Measurements from ENCODE around the gene DBF4B.

DBF4B gene

DNA sequence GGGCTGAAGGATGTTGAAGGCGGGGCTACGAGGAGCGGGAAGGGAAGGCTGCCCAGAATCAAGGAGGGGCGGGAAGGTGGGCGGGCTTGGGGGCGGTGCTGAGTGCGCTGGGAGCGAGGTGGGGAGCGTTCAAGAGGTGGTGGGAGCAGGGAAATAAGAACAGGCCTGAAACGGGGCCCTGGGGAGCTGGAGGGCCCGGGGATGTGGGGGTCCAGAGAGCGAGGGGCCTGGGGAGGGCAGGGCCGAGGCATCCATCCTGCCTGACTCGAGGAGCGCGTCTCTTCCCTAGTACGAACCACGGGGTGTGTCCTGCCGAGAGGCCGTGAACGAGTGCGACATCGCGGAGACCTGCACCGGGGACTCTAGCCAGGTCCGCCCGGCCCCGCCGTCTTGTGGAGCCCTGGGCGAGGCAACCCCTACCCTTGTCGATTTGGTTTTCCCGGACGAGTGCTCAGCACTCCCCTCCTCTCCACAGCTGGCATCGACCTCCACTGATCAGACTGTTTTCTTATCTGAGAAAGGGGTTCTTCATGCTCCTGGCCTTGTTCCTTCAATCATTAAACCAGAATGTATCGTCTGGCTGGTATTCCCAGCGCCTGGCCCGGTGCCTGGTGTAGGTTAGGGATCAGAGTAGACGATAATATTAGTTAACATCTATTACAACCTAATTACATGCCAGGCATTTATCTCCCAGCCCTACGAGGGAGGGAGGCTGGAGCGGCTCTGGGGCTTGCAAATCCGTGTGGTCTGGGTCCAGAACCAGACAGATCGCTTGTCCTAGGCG lies 67.6 kb downstream of the DBF4B start:
- peak in 4 of 56 donors; percentile 54 to 77 (median 70) for DNase-seq

DNA sequence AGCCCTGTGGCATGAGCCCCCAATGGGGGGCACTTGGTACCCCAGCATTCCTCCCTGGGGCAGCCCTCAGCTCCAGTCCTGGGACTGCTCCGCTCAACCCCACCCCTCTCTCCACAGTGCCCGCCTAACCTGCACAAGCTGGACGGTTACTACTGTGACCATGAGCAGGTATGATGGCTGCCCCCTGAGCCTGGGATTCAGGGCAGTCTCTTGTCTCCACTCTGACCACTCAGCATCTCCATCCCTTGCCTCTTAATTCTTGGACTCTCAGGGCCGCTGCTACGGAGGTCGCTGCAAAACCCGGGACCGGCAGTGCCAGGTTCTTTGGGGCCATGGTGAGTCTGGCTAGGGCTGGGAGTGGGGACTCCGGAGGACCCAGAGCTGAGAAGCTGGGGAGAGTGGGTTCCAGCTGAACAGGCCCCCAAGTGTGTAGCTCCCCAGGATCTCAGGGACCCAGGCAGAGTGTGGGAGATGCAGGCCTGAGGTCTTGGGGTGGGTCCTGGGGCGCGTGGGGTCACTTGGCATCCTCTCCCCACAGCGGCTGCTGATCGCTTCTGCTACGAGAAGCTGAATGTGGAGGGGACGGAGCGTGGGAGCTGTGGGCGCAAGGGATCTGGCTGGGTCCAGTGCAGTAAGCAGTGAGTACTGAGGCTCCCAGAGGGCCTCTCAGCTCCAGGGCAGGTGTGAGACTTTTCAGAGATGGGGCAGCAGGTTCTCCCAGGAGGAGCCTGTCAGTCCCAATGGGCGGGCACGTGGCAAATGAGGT lies 68.3 kb downstream of the DBF4B start:
- DNase-seq, result no peak

DNA sequence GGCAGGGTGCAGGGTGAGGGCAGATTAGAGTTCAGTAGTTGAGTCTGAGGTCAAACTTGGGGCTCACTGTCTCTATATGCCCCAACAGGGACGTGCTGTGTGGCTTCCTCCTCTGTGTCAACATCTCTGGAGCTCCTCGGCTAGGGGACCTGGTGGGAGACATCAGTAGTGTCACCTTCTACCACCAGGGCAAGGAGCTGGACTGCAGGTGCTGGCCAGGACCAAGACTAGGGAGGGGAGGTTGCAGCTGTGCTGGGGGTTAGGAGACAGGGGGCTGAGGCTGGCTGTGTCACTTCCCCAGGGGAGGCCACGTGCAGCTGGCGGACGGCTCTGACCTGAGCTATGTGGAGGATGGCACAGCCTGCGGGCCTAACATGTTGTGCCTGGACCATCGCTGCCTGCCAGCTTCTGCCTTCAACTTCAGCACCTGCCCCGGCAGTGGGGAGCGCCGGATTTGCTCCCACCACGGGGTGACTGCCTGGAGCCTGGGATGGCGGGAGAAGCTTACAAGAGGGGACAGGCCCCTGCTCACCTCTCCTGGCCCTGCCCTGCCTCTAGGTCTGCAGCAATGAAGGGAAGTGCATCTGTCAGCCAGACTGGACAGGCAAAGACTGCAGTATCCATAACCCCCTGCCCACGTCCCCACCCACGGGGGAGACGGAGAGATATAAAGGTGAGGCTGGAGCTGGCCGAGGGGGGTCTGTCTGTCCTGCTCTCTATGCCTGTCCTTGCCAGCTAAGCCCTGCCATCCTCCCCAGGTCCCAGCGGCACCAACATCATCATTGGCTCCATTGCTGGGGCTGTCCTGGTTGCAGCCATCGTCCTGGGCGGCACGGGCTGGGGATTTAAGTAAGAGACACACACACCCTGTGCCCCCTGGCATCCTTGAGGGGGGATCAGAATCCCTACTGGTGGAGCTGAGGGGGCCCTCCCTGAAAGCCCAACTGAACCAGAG lies 69.2 kb downstream of the DBF4B start:
- no peak for DNase-seq

DNA sequence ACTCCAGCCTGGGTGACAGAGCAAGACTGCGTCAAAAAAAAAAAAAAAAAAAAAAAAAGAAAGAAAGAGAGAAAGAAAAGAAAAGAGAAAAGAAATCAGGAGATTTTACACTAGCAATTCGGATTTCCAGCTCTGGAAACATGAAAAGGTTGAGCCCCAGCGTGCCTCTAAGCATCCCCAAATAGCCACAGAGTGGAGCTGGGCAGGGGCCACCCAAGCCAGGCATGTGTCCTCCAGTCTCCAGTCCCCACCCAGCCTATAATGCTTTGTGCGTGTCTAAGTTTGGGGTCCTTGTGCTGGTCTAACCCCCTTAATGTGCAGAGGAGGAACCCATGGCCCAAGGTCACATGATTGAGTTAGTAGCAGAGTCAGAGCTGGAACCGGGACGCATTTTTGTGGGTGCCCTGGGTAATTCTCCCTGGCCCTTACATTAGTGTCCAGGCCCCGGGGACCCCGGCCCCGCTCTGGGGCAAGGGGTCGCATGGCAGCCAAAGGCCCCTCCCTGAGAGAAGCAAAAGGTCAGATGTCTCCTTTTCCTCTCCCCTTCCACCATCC lies 70.3 kb downstream of the DBF4B start:
- no peak for DNase-seq

DNA sequence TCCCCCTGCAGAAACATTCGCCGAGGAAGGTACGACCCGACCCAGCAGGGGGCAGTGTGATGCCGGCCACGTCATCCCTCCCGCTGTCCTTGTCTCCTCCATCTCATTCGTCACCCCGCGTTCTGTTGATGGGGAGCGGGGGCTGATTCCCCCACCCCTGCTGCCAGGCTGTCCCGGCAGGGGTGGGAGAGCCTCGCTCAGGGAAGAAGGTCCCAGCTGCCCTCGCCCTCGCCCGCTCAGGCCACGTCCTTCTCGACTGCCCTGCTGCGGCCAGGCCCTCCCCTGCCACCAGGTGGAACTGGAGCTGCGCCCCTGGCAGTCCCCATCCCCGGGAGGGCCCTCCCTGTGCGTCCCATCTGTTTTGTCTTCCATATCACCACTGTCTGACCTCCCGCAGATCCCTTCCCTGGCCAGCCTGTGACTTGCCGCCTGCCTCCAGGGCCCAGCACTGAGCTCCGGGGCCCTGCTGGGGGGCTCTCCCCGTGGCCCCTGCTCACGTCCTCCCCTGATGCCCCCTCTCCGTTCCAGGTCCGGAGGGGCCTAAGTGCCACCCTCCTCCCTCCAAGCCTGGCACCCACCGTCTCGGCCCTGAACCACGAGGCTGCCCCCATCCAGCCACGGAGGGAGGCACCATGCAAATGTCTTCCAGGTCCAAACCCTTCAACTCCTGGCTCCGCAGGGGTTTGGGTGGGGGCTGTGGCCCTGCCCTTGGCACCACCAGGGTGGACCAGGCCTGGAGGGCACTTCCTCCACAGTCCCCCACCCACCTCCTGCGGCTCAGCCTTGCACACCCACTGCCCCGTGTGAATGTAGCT lies 71.0 kb downstream of the DBF4B start:
- DNase-seq, result peak in 54 of 56 donors; percentile 27 to 88 (median 70)

DNA sequence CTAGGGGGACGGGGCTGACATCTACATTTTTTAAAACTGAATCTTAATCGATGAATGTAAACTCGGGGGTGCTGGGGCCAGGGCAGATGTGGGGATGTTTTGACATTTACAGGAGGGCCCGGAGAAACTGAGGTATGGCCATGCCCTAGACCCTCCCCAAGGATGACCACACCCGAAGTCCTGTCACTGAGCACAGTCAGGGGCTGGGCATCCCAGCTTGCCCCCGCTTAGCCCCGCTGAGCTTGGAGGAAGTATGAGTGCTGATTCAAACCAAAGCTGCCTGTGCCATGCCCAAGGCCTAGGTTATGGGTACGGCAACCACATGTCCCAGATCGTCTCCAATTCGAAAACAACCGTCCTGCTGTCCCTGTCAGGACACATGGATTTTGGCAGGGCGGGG lies 71.7 kb downstream of the DBF4B start:
- no peak for DNase-seq

DNA sequence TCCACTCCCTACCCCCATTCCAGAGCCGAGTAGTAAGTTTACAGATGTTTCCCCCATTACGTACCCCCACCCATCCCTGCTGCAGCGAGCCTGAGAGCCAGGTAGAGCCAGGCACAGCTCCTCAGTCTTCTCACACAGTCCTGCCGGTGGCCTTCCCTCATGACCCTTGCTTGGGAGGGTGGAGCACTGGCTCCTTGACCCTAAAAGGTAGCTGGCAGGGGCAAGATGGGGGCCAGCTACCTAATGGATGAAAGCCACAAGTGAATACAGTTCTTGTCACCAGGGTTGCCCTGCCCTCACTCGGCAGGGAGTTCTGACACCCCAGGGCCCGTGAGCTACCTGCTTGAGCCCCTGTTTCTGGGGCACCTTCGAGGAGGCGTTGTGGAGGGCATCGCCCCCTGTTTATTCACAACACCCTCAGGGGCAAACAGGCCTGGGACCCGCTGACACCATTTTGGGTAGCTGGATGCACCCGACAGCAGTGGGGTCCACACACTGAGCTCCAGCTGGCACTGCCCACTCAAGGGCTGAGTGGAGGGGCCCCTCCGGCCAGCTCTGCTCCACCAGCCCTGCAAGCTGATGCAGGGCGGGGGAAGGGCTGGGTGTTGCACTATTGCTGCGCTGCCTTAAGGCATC lies 72.5 kb downstream of the DBF4B start:
- no peak for DNase-seq

DNA sequence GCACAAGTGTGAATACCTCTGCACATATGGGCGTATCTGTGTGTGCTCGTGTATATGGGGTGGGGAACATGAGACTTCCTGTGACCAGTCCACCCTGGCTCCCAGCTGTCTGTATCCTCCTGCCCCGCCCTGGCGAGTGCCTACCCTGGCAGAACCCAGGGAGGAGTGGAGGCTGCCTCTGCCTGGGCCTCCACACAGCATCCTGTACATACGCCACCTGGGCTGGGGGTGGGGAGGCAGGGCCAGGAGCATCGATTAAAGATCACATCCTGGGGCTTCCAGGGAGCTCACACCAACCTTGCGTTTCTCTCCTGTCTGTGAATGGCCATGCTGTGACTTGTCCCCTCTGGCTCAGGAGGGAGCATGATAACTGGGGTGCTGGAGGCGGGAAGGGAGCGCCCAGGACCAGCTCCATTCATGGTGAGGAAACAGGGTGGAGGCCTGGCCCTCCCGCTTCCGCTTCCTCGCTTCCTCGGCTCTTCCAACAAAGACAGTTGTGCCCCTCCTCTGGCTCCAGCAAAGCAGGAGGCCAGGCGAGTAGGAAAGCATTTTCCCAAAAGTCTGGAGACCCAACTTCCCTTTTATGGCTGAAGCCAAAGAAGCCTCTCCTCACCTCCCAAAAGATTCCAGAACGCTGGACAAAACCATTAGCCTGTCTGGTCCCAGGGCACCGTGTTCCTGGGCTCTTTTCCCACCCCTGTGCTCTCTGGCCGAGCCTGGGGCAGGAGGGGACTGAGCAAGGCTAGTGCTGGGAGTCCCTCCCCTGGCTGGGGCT lies 73.3 kb downstream of the DBF4B start:
- DNase-seq, result no peak

DNA sequence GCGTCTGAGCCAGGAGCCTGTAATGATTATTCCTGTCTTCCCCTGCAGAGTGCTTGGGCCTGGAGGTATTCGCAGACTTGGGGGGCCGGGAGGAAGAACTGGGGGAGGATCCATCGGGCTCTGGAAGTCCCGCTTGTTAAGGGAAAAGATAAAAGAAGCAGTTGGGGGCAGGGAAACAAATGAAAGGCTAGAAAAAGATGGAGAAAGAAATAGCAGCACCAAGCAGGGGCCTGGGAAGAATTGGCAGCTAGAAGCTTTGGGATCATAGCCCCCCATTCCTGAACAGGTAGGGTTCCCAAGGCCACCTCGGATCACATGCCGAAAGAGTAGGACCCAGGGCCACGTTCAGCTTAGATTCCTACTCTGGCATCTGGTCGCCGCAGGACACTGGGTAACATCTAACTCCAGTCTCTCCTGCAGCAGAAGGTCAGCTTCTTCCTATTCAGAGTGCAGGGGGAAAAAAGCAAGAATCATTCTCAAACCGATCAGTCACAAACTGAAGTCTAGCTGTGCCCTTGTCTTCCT lies 73.9 kb downstream of the DBF4B start:
- DNase-seq, result no peak

DNA sequence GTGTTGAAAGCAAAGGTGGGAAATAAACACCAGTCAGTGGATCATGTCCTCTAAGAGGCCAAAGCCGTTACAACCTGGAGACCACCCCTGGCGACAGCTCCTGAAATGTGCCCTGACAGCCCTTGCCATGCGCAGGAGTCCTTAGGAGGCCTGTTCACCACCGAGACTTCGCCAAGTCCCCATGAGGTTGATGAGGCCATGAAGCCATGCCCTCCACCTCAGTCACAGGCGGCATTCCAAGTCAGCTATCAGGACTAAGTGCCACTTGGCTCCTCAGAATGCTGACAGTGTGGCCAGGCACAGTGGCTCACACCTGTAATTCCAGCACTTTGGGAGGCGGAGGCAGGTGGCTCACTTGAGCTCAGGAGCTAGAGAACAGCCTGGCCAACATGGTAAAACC lies 77.5 kb downstream of the DBF4B start:
- no peak for DNase-seq

DNA sequence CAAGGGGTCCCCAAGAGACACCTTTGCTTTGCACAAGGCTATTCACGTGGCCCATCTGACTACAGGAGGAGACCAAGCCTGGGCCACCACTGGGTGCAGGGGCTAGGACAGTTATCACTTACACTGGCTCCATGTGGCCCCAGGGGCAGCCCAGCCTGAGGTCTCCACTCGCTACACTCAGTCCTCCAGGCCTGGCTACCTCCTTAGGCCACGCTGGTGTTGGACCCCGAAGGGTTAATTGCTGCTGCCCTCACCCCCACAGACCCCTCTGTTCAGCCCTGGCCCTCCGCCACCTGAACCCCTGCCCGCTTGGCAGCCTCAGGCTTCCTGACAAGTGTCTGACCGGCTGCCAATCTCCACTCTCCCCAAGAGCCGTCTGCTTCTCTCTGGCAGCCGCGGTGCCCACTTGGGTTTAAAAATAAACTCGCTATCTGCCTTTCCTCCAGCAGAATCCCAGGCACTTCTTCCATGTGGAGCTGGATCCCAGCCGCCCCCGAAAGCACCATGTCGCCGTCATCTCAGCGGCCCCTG lies 78.2 kb downstream of the DBF4B start:
- peak in 4 of 56 donors; percentile 1 to 19 (median 15) for DNase-seq

DNA sequence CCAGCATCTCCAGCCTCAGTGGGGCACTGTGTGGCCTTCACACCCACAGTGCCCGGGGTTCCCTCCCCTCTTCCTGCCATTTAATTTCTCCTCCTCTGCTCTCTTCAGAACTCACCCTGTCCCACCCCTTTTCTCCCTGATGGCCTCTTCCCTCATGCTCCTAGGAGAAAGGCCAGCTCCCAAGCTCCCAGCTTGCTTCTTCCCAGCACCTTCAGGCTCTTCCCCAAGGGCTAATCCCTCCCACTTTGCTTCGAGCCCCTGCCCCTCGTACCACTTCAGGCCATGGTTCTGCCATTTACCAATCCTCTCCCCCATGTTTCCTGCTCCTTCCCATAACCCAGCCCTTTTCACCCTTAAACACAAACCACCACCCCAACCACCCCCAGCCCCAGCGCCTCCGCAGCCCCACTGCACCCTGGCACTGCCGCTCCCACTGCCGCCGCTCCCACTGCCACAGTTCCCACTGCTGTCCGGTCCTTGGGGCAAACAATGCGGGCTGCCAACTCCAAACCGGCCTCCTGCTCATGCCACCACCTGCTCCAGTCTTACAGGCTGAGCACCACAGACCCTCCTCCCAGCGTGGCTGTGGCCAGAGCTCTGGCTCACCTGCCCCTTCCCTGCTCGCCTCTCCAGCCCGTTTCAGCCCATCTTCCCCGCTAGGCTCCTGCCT lies 78.9 kb downstream of the DBF4B start:
- no peak for DNase-seq

DNA sequence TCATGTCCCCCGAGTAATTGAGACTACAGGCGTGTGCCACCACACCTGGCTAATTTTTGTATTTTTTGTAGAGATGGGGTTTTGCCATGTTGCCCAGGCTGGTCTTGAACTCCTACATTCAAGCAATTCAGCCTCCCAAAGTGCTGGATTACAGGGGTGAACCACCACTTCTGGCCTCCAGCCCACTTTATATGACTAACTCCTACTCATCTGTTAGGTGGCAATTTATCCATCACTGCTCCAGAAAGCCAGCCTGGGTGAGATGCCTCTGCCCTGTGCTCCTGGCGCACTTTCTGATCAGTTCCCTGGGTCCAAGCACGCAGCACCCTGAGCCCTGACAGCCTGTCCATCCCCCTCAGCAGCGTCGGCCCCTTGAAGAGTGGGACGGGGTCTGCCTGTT lies 79.7 kb downstream of the DBF4B start:
- no peak for DNase-seq

DNA sequence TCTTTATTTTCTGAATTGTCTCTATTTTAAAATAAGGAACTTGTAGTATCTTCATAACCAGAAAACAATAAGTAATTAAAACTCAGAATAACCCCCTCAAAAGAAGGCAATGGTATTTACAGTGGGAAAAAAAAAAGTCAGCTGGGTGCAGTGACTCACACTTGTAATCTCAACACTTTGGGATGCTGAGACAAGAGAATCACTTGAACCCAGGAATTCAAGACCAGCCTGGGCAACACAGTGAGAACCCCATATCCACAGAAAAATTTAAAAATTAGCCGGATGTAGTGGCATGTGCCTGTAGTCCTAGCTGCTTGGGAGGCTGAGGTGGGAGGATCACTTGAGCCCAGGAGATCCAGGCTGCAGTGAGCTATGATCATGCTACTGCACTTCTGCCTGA lies 83.8 kb downstream of the DBF4B start:
- DNase-seq, result no peak

DNA sequence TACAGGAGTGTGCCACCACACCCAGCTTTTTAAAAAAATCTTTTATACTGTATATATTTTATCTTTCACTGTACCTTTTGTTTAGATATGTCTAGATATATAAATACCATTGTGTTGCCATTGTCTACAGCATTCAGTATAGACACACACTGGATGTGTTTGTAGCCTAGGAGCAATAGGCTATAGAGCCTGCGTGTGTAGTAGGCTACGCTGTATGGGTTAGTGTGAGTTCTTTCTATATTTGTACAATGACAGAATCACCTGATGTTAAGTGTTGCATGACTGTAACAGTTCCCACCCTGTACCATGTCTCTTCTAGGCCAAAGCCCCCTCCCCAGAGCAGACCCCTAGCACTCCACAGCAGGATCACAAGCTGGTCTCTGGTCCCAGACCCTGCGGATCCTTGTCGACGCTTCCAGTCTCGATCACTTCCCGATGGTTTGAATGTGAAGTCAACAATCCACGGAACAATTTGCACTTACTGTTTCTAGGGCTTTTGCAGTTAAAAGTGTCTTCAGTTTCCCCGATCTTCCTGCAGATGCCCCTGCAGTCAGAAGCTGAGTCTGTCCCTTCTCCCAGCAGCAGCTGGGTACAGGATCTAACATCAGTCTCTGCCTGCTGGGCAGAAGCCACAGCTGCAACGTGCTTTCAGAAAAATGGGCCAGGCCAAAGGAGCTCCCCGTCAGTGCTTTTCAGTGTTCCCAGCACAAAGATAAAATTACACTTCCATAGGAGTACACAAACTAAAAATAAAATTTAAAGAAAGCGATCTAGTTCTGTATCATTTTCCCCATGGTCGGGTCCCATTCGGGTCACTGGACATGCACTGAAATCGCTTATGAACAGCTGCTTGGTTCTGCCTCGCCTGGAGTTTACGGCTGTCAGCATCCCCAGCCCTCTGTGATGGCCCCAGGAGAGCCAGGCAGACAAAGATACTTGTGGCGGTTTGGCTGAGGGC lies 85.7 kb downstream of the DBF4B start:
- peak in 1 of 56 donors; percentile 21 for DNase-seq

DNA sequence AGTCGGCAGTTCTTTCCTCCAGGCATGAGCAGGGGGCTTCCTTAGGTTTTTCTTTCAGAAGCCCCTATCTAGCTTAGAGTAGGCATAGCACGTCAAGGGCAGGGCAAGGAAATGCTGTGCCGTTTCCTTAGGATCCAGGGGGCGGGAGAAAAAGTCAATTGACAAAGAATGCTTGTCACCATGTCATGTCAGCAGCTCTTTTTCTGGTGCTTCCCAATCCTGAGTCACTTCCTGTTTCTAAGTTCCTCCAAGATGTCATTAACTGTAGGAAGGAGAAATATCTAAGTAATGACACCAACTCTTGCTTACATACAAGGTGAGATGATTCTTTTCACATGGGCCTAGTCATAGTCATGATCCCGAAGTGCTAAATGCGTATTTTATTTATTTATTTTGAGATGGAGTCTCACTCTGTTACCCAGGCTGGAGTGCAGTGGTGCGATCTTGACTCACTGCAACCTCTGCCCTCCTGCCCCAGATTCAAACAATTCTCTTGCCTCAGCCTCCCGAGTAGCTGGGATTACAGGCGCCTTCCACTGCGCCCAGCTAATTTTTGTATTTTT lies 86.5 kb downstream of the DBF4B start:
- DNase-seq, result no peak

Measured in nucleus accumbens (tissue), 56 donors.